IPS-11a (cell line): ENCODE data around the gene RAPGEF4.

Experiments
- H3K4me3 ChIP-seq: one replicate; pipeline ENCODE4 v1.5.1; 2013; ENCODE audit warnings: low read depth, low read length, control low read depth

The RAPGEF4 gene

DNA sequence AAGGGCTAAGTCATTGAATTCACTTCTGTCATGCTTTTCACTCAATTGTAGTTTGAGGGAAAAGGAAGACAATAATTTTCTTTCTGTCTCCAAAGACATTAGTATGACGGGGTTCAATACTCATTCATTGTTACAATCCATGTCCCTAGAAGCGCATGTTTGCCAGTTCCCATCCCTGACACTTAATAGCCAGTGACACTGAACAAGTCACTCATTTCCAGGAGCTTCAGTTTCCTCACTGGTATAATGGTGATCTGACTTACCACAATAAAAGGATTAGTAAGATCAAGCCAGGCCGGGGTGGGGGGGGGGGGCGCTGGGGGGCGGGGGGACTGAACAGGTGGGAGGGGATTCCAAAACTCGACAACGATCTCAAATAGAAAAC is 195.2 kb downstream of the RAPGEF4 start:
- H3K4me3 ChIP-seq = no peak overlapping the region

DNA sequence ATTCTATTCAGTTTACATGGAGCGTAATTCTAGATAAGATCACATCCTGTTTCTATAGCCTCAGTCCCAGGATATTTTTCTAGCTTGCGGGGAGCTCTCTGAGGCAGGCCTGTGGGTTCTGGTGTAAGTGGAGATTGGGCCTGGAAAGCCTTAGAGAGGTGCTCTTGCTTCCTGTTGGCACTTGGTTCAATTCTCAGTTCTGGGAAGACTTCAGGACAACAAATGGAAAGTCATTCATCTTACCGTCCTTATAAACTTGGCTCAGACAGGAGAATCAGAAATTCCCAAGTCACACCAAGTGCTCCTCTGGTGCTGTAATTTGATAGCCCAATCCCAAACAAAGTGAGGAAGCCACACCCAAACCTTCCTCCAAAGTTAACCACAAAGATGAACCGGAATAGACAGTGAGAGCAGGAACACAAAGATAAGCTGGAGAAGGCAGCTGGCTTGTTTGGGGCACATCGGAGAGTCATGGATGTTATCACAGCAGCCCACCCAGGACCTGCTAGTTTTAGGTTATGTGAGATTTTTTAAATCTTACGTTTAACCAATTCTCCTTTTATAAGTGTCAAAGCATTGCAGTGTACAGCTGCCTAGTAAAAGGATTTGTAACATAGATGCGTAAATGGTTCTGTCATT is 195.7 kb downstream of the RAPGEF4 start:
- no peak overlapping the region for H3K4me3 ChIP-seq

DNA sequence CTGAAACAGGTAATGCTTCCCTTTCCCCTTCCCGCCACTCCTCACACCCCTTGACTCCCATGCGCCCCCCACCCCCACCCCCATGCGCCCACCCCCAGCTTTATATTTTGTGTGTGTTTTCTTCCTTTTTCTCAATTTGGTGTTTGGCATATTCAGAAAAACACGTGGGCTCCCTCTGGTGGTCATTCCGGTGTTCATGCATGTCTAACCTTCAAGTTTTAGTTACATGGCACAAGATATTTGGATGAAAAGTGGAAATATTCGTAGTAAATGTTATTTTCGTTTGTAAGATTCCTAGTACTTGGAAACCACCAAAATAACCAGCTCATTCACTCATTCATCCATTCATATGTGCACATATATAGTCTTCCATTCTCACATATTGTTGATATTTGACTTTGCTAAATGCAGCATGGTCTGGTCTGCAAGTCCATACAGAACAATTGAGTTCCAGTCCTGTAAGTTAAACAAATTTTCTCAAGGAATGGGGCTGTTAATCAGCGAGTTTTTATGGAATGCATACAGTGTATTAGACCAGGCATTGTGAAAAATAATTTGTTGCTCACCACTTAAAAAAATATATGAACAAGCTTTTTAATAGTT is 196.4 kb downstream of the RAPGEF4 start:
- H3K4me3 ChIP-seq = no peak overlapping the region

DNA sequence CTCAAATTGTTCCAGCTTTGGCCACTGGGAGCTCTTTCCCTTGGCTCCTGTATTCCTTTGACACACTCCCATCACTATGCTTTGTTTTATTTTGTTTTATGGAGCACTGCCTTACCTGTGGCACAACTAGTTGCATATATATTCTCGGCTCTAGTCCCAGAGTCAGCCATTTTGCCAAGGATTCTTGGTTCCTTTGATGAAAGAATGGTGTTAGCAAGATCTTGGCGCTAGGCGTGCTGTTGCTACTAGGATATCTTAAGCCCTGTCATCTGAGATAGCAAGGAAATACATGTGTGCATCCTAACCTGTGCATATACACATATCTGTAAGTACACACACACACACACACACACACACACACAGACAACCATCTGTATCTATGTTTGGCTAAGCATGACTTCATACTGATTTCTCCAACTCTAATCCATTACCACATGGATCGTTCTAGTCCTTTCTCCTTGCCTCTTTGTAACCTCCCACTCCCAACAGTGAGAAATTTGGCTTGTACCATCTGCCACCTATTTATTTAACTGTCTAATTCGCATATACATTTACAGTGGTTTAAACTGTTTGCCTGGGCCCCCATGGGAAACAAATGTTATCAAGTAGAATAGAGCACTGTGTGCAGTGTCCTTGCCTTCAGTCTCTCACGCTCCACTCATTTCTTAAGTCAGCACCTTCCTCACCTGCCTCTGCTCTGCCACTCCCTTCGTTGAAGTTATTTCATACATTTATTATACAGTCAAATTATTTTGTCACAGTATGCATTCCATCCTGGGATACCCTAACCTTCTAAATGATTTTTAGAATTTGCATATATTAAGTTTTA is 202.5 kb downstream of the RAPGEF4 start:
- H3K4me3 ChIP-seq = no peak overlapping the region

DNA sequence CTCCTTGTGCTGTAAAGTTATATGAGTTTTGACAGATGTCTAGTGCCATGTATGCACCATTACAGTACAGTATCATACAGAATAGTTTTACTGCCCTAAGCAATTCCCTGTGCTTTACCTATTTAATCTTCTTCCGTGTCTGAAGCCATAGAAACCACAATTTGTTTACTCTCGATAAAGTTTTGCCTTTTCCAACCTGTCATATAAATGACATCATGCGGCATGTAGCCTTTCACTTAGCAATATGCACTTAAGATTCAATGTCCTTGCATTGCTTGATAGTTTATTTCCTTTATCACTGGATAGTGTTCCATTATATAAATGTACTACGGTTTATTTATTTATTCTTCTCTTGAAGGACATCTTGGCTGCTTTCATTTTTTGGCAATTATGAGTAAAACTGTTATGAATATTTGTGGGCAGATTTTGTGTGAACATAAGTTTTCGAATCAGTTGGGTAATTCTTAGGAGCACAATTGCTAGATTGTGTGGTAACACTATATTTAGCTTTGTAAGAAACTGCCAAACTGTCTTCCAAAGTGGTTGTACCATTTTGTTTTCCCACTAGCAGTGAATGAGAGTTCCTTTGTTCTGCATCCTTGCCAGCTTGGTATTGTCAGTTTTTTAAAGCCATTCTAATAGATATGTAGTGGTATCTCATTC is 203.2 kb downstream of the RAPGEF4 start:
- no peak overlapping the region for H3K4me3 ChIP-seq

DNA sequence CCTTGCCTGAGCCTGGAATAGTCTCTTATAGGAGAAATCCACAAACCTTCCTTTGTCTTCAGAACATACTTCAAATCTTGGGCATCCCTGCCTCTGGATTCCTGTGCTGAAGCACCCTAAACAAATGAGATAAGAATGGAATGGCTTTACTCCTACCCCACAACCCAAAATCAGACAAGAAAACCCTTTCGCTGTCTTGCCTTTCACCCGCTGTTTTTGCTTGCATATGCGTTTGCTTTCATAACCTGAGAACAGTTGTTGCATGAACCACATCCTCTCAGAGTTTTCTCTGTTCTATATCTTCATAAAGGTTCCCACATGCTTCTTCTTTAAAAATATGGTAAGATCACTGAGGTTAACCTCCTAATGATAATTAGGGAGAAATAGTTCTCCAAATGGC is 207.9 kb downstream of the RAPGEF4 start:
- no peak overlapping the region for H3K4me3 ChIP-seq

DNA sequence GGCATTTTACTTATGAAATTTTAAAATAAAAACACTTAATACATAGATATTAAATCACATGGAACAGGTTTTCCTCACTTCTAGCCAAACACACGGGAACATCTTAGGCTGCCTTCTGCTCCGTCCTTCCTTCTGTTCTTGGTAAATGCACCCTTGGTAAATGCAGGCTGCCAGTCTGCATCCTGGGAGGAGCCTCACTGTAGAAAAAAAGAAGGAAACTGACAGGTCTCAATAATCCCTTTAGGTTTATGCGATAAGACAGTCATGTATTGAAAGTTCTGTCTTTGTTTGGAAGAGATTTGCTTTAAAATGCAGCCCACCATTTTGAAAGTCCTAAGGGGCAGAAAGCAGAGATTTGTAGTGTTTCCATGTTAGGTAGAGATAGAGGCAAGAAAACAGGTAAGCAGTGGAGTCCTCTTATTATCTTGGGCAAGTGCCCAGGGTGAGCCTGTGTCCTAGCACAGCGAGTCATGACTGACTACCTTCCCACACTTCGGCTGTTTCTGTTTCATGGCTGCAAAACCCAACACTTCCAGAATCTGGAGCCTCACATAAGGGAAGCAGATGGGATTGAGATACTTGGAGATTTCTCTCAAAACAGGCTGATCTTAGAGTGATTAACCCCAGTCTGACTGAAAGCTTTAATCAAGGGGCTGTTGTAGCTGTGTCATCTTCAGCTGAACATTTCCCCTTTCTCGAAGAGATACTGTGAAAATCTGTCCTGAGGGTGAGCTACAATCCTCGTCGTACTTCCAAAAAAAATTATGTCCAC is 208.6 kb downstream of the RAPGEF4 start:
- H3K4me3 ChIP-seq = no peak overlapping the region

DNA sequence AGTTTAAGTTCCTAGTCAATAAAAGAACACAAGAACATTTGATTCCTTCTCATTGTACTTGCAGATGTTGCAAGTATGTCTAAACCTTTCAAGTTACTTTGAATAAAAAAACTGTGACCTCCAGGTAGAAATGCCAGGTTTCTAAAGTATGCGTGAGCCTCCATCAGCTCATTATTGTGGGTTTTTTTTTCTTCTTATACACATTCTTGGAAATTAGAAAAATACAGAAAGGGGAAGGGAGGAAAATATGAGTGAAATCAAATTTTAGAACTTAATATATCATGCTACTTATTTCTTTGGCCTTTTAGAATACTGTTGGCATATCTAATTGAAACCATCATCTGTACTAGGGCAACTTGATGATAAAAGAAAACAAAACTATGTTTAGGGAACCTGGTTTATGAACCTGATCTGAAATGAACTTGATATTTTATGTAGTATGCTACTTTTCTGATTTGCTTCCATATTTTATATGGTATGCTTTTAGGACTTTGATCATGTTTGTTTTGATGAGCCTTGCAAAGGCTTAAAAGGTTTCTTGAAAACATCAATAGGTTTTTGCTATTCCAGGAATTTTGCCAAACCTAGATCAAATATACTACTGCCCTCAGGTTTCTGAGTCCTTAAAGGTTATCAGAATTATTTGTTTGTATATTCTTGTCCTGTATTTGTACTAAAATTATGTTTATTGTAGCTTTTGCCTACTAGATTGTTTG is 209.3 kb downstream of the RAPGEF4 start:
- H3K4me3 ChIP-seq = no peak overlapping the region

DNA sequence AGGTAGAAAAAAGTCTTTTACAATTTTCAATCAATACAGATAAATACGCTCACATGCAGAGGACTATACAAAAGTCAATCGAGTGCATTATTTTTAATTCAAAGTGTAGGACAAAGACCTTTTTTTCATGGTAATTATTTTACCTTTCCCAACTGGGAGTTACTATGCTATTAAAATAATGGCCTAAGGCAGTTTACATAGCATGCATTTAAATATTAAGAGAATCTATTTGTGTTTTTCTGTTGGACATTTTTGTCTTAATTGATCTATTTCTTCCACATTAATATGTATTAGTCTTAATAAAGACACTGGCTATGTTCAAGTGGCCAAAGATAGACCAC is 209.8 kb downstream of the RAPGEF4 start:
- no peak overlapping the region for H3K4me3 ChIP-seq

DNA sequence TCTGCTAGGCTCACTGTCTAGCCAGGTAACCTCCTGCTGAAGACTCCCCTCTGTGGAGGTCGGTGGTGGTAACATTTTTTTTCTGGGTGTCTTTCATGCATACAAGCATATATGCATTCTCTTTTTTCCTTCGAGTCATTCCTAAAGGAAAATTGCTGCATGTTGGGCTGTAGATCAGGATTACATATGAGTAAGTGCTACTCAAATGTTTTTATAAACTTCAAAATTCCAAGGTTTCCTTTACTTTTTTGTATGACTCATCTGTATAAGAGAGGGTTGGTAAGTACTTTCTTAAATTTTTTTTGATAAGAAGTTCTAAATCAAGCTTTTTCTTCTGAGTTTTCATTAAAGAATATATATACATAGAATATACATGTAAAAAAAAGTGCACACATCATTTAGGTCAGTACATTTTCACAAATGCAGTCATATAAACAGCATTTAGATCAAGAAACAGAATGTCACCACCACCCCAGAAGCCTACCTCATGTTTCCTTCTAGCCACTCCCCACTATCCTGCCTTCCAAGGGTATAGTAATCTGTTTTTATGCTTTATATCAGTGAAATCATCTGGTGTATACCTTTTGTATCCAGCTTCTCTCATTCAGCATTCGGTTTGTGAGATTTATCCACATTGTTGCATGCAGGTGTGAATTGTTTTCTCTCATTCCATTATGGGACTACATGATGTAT is 212.0 kb downstream of the RAPGEF4 start:
- no peak overlapping the region for H3K4me3 ChIP-seq

DNA sequence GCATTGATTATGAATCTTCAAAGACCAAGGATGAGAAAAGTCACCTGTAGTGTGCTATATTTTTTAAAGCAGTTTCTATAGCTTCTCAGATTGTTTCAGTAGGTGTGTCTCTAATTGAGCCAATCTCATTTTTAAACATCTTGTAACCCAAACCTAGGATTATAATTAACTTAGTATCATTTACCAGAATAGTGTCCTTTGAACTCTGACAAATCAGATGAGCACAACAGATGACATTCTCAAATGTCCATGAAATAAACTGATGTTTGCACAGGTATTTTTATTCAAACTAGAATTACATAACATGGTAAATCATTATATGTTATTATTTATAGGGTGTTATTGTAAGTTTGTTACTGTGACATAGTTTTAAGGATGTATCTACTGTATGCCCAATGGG is 213.9 kb downstream of the RAPGEF4 start:
- H3K4me3 ChIP-seq = no peak overlapping the region

DNA sequence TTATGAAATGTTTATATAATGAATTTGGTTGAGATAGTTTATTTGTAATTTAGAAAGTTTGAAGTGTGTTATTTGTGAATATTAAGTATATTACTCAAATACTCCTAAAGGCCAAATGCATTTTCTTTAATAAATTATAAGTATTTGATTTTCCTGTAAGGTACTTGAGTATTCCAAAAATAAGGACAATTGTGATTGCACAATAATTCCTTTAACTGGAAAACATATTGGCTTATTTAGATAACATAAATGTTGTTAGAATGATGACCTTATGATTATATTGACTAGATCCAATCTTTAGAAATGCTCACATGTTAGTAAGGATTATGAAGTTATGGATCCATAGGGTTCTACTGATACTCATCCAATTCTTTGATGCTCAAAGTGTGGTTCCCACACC is 214.9 kb downstream of the RAPGEF4 start:
- no peak overlapping the region for H3K4me3 ChIP-seq

DNA sequence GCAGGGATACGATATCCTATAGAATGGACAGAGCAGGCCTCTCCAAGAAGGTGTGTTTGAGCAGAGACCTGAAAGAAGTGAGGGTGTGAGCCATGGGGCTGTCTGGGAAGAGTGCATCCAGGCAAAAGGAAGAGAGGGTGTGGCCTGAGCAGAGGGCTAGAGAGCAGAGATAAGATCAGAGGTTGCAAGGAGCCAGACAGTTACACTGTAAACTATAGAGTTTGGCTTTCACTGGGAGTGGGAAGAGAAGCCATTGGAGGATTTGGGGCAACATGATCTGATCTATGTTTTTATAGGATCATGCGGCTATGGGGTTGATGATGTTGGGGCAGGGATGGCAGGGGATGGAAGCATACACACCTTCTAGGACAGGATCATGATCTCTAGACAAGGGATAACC is 215.9 kb downstream of the RAPGEF4 start:
- no peak overlapping the region for H3K4me3 ChIP-seq

DNA sequence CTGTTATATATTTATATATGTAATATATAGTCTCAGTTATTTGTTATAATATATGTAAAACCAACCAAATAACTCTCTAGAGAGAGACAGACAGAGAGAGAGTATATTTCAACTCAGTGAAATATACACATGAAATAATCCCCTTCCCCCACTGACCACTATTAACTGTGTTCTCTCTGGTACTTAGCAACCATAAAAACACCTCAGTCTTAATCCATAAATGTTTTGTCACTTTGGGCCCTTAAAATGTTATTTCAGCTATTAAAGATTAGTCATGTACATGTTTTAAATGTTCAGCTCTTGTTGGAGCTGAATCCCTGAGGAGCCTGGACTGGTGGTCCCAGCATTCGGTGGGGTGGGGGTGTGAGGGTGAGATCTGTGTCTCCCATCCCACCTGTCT is 217.8 kb downstream of the RAPGEF4 start:
- H3K4me3 ChIP-seq = no peak overlapping the region

DNA sequence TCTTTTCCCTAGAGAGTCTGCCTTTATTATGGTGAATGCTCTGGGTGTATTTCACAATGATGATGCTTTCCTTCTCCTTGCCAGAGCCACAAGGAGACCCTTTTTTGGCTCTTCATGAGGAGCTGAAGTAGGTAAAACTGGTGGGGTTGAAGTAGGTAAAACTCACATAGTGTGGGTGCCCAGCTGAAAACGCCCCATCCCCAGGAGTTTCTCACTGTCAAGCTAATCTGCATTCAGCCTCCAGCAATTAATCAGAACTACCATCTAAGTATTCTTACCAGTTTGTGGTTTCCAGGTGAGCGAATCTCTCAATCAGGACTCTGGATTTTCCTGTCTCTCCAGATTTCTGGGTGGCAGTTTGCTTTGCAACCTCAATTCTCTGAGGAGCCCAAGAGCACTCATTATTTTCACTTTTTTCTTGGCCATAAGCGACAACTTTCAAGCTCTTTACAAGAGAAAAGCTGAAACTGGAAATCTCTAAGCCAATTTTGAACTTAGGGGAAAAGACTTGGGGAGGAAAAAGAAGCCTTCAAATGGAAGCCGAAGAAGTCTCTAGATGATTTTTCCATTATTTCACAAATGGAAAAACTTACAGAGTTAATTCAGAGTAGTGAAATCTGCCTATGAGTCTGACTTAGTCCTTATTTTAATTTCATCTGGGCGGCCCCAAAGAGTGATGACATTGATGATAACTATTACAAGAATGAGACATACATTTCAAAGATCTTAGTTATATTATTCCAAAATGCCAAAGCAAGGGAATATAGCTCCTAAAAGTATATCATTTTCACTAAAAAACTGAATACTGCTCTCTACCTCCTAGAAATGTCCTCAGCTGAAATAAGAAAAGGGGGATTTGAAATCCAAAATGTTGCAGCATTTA is 218.6 kb downstream of the RAPGEF4 start:
- no peak overlapping the region for H3K4me3 ChIP-seq

DNA sequence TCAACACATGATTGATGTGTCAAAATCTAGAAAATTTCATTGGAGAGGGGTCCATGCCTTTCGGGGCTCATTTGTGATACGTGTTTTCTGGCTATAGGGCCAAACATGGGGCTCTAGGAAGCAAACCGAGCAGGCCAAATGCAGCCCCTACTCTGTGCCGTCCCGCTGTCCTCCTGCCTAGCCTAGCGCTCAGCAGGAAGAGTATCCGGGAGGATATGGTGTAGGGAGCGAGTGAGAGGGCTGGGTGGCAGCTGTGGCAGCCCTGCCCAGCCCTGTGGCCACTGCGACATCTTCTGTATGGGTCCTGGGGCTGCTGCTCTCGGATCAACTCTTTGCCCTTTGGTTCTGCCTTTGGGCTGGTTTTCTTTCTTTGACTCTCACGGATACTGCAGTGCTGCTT is 219.9 kb downstream of the RAPGEF4 start:
- no peak overlapping the region for H3K4me3 ChIP-seq

DNA sequence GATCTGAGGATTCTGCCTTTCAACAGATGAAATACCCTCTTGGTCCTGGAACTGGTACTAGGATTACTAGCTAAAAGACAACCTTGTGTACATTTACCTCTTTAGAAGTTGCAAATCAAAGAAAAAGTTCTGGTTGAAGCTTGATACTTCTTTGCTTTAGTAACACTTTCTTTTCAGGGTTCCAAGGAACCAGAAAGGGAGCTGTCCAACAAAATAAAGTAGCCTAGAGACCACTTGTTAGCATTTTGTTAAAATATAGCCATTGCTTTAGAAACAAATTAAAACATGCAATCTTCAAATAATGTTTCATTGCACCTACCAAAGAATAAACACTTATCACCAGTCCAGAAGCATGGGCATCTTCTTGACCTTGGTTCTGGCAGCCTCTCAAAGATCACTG is 222.1 kb downstream of the RAPGEF4 start:
- H3K4me3 ChIP-seq = no peak overlapping the region

DNA sequence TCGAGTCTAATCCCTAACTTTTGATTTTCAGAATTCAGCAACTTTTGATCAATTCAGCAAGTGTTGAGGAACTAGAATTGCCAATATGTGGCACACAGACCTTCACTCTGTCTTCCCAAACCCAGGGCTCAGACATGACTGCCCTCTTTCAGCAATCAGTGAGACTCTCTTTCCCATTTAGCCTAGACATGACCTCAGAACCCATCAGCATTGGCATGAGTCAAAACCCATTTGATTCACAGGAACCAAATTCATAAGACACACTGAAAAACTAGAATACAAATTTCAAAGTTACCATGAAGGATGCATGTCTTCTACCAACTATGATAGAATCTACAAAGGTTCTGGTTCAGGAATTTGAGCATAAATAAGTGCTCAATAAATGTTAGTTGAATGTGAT is 226.4 kb downstream of the RAPGEF4 start:
- no peak overlapping the region for H3K4me3 ChIP-seq

DNA sequence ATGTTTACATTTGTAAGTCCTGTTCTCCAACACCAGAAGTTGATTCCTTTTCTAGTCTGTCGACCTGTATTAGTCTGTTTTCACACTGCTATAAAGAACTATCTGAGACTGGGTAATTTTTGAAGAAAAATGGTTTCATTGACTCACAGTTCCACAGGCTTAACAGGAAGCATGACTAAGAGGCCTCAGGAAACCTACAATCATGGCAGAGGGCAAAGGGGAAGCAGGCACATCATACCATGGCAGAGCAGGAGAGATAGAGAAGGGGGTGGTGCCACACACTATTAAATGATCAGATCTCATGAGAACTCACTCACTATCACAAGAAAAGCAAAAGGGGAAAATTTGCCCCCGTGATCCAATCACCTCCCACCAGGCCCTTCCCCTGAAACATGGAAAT is 227.2 kb downstream of the RAPGEF4 start:
- no peak overlapping the region for H3K4me3 ChIP-seq
